IMR-90 (cell line): ENCODE measurements around the gene HKDC1. TPM values are rescaled to one million over a fixed set of nuclear protein-coding genes. Genes with fewer than 3 reads are reported as not detected.

Experiments used
- ATAC-seq: fragments of 200-7000 bp; cut with Tn5 transposase; 2 replicates; pipeline ENCODE4 v1.9.1; 2020; ENCODE audit warnings: low read depth, mild to moderate bottlenecking, moderate library complexity
- BruUV-seq: library from RNA; stranded (reverse); fragments of 400-500 nt; replicated peaks from 2 replicates; lab custom pipeline; 2021; lab: Mats Ljungman, UMichigan
- CTCF ChIA-PET: fragments of 300-600 bp; formaldehyde crosslinking; extraction: SDS; loops from one replicate; lab custom pipeline; 2021; ENCODE audit warnings: antibody characterized with exemption; lab: Yijun Ruan, JAX
- POLR2A ChIA-PET: fragments of 300-600 bp; sonication (Branson Sonifier 250); formaldehyde crosslinking; loops from one replicate; lab custom pipeline; 2022; ENCODE audit warnings: antibody characterized with exemption; ENCODE audit not compliant: unreplicated experiment; lab: Charles Lee
- DNase-seq: peaks from one replicate; pipeline ENCODE4 v3.0.0; 2013
- H2AFZ ChIP-seq: replicated peaks from 2 replicates; pipeline ENCODE3; 2013; ENCODE audit warnings: low read length, mild to moderate bottlenecking; ENCODE audit not compliant: poor library complexity
- H2AK5ac ChIP-seq: 2 replicates; pipeline ENCODE4 v1.6.1; 2013; ENCODE audit warnings: low read depth, low read length, inconsistent platforms
- H2AK9ac ChIP-seq: replicated peaks from 2 replicates; pipeline ENCODE3; 2013; ENCODE audit warnings: mild to moderate bottlenecking, low read depth, low read length, moderate library complexity; ENCODE audit not compliant: poor library complexity
- H2BK120ac ChIP-seq: 2 replicates; pipeline ENCODE4 v1.6.1; 2013; ENCODE audit warnings: low read depth, low read length, inconsistent platforms
- H2BK15ac ChIP-seq: 3 replicates; pipeline ENCODE4 v1.6.1; 2013; ENCODE audit warnings: low read depth, low read length, inconsistent platforms
- H2BK20ac ChIP-seq: 2 replicates; pipeline ENCODE4 v1.6.1; 2013; ENCODE audit warnings: low read depth, mild to moderate bottlenecking, inconsistent platforms, low read length, moderate library complexity
- H2BK5ac ChIP-seq: 2 replicates; pipeline ENCODE4 v1.6.1; 2013; ENCODE audit warnings: mild to moderate bottlenecking, low read depth, low read length, inconsistent platforms; ENCODE audit not compliant: poor library complexity, severe bottlenecking
- H3K14ac ChIP-seq: replicated peaks from 2 replicates; pipeline ENCODE4 v1.6.1; 2013; ENCODE audit warnings: low read depth, low read length, inconsistent platforms
- H3K18ac ChIP-seq: 2 replicates; pipeline ENCODE4 v1.6.1; 2013; ENCODE audit warnings: low read depth, low read length, control low read depth
- H3K23ac ChIP-seq: 2 replicates; pipeline ENCODE4 v1.6.1; 2013; ENCODE audit warnings: low read depth, low read length, inconsistent platforms
- H3K27ac ChIP-seq: 2 replicates; pipeline ENCODE4 v1.5.1; 2013; ENCODE audit warnings: mild to moderate bottlenecking, control low read depth, low read length; ENCODE audit not compliant: insufficient read depth
- H3K27me3 ChIP-seq: 2 replicates; pipeline ENCODE4 v1.6.1; 2013; ENCODE audit warnings: low read length; ENCODE audit not compliant: control insufficient read depth, insufficient read depth
- H3K36me3 ChIP-seq: 2 replicates; pipeline ENCODE4 v1.6.1; 2013; ENCODE audit warnings: low read length, mixed read lengths; ENCODE audit not compliant: control insufficient read depth, insufficient read depth
- H3K4ac ChIP-seq: 2 replicates; pipeline ENCODE4 v1.6.1; 2013; ENCODE audit warnings: low read depth, low read length, inconsistent platforms
- H3K4me1 ChIP-seq: 2 replicates; pipeline ENCODE4 v1.6.1; 2013; ENCODE audit warnings: low read length, mixed read lengths; ENCODE audit not compliant: control insufficient read depth, insufficient read depth
- H3K4me2 ChIP-seq: 2 replicates; pipeline ENCODE4 v1.6.1; 2013; ENCODE audit warnings: low read depth, mild to moderate bottlenecking, control low read depth, low read length, moderate library complexity
- H3K4me3 ChIP-seq: 2 replicates; pipeline ENCODE4 v1.5.1; 2013; ENCODE audit warnings: low read depth, mild to moderate bottlenecking, control low read depth, low read length, moderate library complexity; ENCODE audit not compliant: insufficient read depth
- H3K56ac ChIP-seq: 2 replicates; pipeline ENCODE4 v1.6.1; 2013; ENCODE audit warnings: low read length, inconsistent platforms; ENCODE audit not compliant: insufficient read depth; ENCODE audit errors: extremely low read depth
- H3K79me1 ChIP-seq, 2 experiments: 2 replicates each; pipeline ENCODE4 v1.6.1; 2013; ENCODE audit warnings: low read length in 2 of 2, inconsistent platforms in 1 of 2, low read depth in 1 of 2
- H3K9ac ChIP-seq: 2 replicates; pipeline ENCODE4 v1.6.1; 2013; ENCODE audit warnings: low read depth, low read length, control low read depth
- H3K9me1 ChIP-seq: 2 replicates; pipeline ENCODE4 v1.6.1; 2013; ENCODE audit warnings: low read length, inconsistent platforms; ENCODE audit not compliant: insufficient read depth
- H3K9me3 ChIP-seq: 2 replicates; pipeline ENCODE4 v1.6.1; 2013; ENCODE audit warnings: low read length; ENCODE audit not compliant: control insufficient read depth, insufficient read depth
- H4K20me1 ChIP-seq: 2 replicates; pipeline ENCODE4 v1.6.1; 2013; ENCODE audit warnings: low read length, inconsistent platforms; ENCODE audit not compliant: insufficient read depth
- H4K5ac ChIP-seq: 2 replicates; pipeline ENCODE4 v1.6.1; 2013; ENCODE audit warnings: mild to moderate bottlenecking, low read depth, low read length, control low read depth
- H4K8ac ChIP-seq, 2 experiments: 2 replicates each; pipeline ENCODE4 v1.6.1; 2013; ENCODE audit warnings: low read depth in 2 of 2, low read length in 2 of 2, control low read depth in 1 of 2, inconsistent platforms in 1 of 2
- H4K91ac ChIP-seq: 2 replicates; pipeline ENCODE4 v1.6.1; 2013; ENCODE audit warnings: low read depth, low read length, inconsistent platforms; ENCODE audit not compliant: insufficient read depth
- CHD1 ChIP-seq: IDR thresholded peaks from 2 replicates; pipeline ENCODE4 v1.6.1; 2012; ENCODE audit warnings: low read depth, low read length, improper control_type of control experiment
- MAFK ChIP-seq: IDR thresholded peaks from 2 replicates; pipeline ENCODE4 v1.6.1; 2012; ENCODE audit warnings: low read depth, low read length, improper control_type of control experiment
- MAZ ChIP-seq: IDR thresholded peaks from 2 replicates; pipeline ENCODE4 v1.6.1; 2012; ENCODE audit warnings: low read depth, mild to moderate bottlenecking, low read length, improper control_type of control experiment, moderate library complexity, borderline replicate concordance
- WGBS, 2 experiments: methylation state at CpG; one replicate each; pipeline versions ENCODE4 v1.1.5 to v1.1.7; 2013; ENCODE audit warnings: missing lambda C conversion rate in 2 of 2; ENCODE audit not compliant: insufficient read length in 1 of 2; ENCODE audit errors: extremely low coverage in 2 of 2; 5-methylcytosine and 5-hydroxymethylcytosine counted together
- dilution Hi-C: fragments of 300-500 bp; cut with HindIII; formaldehyde crosslinking; loops from one replicate; pipeline ENCODE4 v1.14.3; 2018; ENCODE audit warnings: low sequenced_read_pairs; ENCODE audit not compliant: unreplicated experiment
- in situ Hi-C: fragments of 300-500 bp; cut with MboI; formaldehyde crosslinking; loops from 3 replicates; pipeline ENCODE4 v1.14.3; 2019; ENCODE audit warnings: low sequenced_read_pairs, inconsistent platforms, mixed read lengths
- intact Hi-C: fragments of 100-400 bp; cut with micrococcal nuclease; formaldehyde crosslinking; loops from 2 replicates; pipeline ENCODE4 v1.10.0; 2022
- polyA plus RNA-seq, 3 experiments: library from polyadenylated mRNA; depleted of rRNA; stranded (reverse); fragments of >200 nt; gene quantifications; 2 replicates each; pipeline ENCODE4 v1.2.3, GENCODE V29; 2012; ENCODE audit warnings: low replicate concordance in 1 of 3
- total RNA-seq: library from RNA; depleted of rRNA; stranded (reverse); fragments of >200 nt; gene quantifications from 2 replicates; pipeline ENCODE4 v1.2.3, GENCODE V29; 2012

Gene HKDC1
- total and polyA plus RNA-seq, 2 of the 4 experiments (the other 2 are of a cell fraction), result under 0.01 to 0.03 TPM

DNA sequence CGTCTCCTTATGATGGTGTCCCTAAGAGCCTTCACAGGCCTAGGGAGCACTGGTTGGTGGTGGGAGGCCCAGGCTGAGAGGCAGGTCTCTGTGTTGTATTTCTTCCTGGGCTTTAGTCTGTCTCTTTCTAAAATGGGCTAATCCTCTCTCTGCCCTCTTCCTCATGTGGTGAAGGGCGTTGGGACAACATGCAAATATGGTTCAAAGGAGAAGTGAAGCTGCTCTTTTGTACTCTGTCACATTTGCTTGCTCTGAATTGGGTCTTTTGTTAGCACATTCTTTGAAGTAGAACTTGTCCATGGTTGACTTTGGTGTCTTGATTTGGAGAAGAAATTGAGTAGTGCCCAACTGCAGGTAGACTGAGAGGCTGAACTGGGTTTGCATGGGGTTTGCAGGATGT is 59.0 kb downstream of the HKDC1 start:
- no peak overlapping the region for H2BK5ac ChIP-seq
- no peak for DNase-seq
- no TSS peak for BruUV-seq
- no peak overlapping the region for H2BK20ac ChIP-seq
- H3K4me1 ChIP-seq, result no peaks in the 10 kb centered on the region
- ATAC-seq, result no peak
- H3K79me1 ChIP-seq, result no peaks in the 10 kb centered on the region
- ChIA-PET POLR2A (no interaction called here), CTCF (no interaction called here)
- H2BK15ac ChIP-seq, result no peak overlapping the region
- H3K9me1 ChIP-seq, result no peaks in the 10 kb centered on the region
- no peak overlapping the region for H4K5ac ChIP-seq
- H3K4ac ChIP-seq, result no peak overlapping the region
- H2AK9ac ChIP-seq, result no peak overlapping the region
- H2BK120ac ChIP-seq, result no peak overlapping the region
- no peak overlapping the region for H3K56ac ChIP-seq
- H3K36me3 ChIP-seq, result no peaks in the 10 kb centered on the region
- H4K8ac ChIP-seq, result no peak overlapping the region
- no peak overlapping the region for H3K9ac ChIP-seq
- H3K9me3 ChIP-seq, result peaks cover 7% of the 10 kb centered on the region
- H2AK5ac ChIP-seq, result no peak overlapping the region
- no CpG with 5 or more reads among the region's 2 CpGs for WGBS, 2 experiments
- no peaks in the 10 kb centered on the region for H4K20me1 ChIP-seq
- H3K18ac ChIP-seq, result no peak overlapping the region
- peaks cover 26% of the 10 kb centered on the region for H3K27me3 ChIP-seq
- no peak overlapping the region for H3K4me3 ChIP-seq
- no peak overlapping the region for H3K27ac ChIP-seq
- in situ Hi-C loops (no loop called here), dilution Hi-C loops (no loop called here), intact Hi-C loops (no loop called here)
- no peak overlapping the region for H4K91ac ChIP-seq
- H3K14ac ChIP-seq, result no peak overlapping the region
- no peak overlapping the region for H2AFZ ChIP-seq
- H3K4me2 ChIP-seq, result no peak overlapping the region
- TF ChIP-seq MAZ (no peak), MAFK (no peak), CHD1 (no peak)
- H3K23ac ChIP-seq, result no peak overlapping the region
